A549 (cell line): ENCODE measurements around the gene KCNG1. TPM values are rescaled to one million over a fixed set of nuclear protein-coding genes. Genes with fewer than 3 reads are reported as not detected.

Experiments used
- ATAC-seq, 2 experiments: fragments of 200-7000 bp in 1 of 2; fragments of >200 bp in 1 of 2; cut with Nextera tagmentation in 1 of 2; cut with Tn5 transposase in 1 of 2; 3 replicates each; pipeline versions ENCODE4 v1.8.0 to v1.9.1; 2018 to 2020; ENCODE audit warnings: mild to moderate bottlenecking in 1 of 2, moderate library complexity in 1 of 2
- CTCF ChIA-PET: fragments of 300-600 bp; sonication (Branson Sonifier 250); formaldehyde crosslinking; extraction: SDS; loops from one replicate; lab custom pipeline; 2021; ENCODE audit warnings: antibody characterized with exemption, inconsistent platforms; lab: Yijun Ruan, JAX
- POLR2A ChIA-PET: fragments of 350-600 bp; formaldehyde crosslinking; extraction: SDS; loops from one replicate; lab custom pipeline; 2021; ENCODE audit warnings: antibody characterized with exemption, inconsistent platforms; lab: Yijun Ruan, JAX
- DNase-seq, 2 experiments: peaks; one replicate each; pipeline versions ENCODE4 v3.0.0 to v3.0.0-alpha.2; 2011 to 2016; ENCODE audit warnings: low read depth in 1 of 2, low spot score in 1 of 2
- FAIRE-seq: peaks from 2 replicates; lab custom pipeline; 2011; peaks lifted over from hg19 to GRCh38; lab: Jason Lieb, UNC
- H3K27ac ChIP-seq, 2 experiments: fragments of >200 bp; sonication (Bioruptor Twin); formaldehyde crosslinking; 3 replicates each; pipeline ENCODE4 v1.5.1; 2016 to 2017
- H3K4me1 ChIP-seq: fragments of >200 bp; sonication (Bioruptor Twin); formaldehyde crosslinking; 3 replicates; pipeline ENCODE4 v1.6.1; 2016
- H3K4me2 ChIP-seq: fragments of >200 bp; sonication (Bioruptor Twin); formaldehyde crosslinking; 3 replicates; pipeline ENCODE4 v1.6.1; 2016
- H3K4me3 ChIP-seq: fragments of >200 bp; sonication (Bioruptor Twin); formaldehyde crosslinking; 3 replicates; pipeline ENCODE4 v1.5.1; 2016
- H3K9me3 ChIP-seq: fragments of >200 bp; sonication (Bioruptor Twin); formaldehyde crosslinking; 3 replicates; pipeline ENCODE4 v1.6.1; 2016
- BHLHE40 ChIP-seq: IDR thresholded peaks from 2 replicates; pipeline ENCODE4 v1.6.1; 2012; ENCODE audit warnings: low read depth, low read length, inconsistent platforms
- CBX2 ChIP-seq: fragments of 200-600 bp; sonication (generic); IDR thresholded peaks from 2 replicates; pipeline ENCODE4 v1.6.1; 2016; ENCODE audit warnings: low read depth, mild to moderate bottlenecking, borderline replicate concordance
- CBX8 ChIP-seq: fragments of 200-600 bp; sonication (generic); IDR thresholded peaks from 2 replicates; pipeline ENCODE4 v1.6.1; 2016
- CEBPB ChIP-seq, 2 experiments: fragments of >200 bp in 1 of 2; sonication (Bioruptor Twin) in 1 of 2; formaldehyde crosslinking in 1 of 2; IDR thresholded peaks; 2 replicates each; pipeline ENCODE4 v1.6.1; 2012 to 2016
- CHD2 ChIP-seq: fragments of 150-350 bp; IDR thresholded peaks from 2 replicates; pipeline ENCODE4 v1.6.1; 2014; ENCODE audit warnings: low read length; ENCODE audit not compliant: partially characterized antibody
- EHF ChIP-seq: fragments of 250-450 bp; sonication (Bioruptor Pico); IDR thresholded peaks from 2 replicates; pipeline ENCODE4 v1.5.0; 2020; ENCODE audit warnings: mild to moderate bottlenecking
- EHMT2 ChIP-seq: fragments of 200-600 bp; sonication (generic); IDR thresholded peaks from 2 replicates; pipeline ENCODE4 v1.6.1; 2016; ENCODE audit warnings: antibody characterized with exemption, low read depth, mild to moderate bottlenecking, moderate library complexity
- EP300 ChIP-seq, 2 experiments: fragments of >200 bp; sonication (Bioruptor Twin); formaldehyde crosslinking; IDR thresholded peaks; 2 replicates in 1 of 2; 3 replicates in 1 of 2; pipeline ENCODE4 v1.6.1; 2016 to 2017
- FOSB ChIP-seq: fragments of 250-450 bp; sonication (Bioruptor Pico); IDR thresholded peaks from 2 replicates; pipeline ENCODE4 v1.5.0; 2020; ENCODE audit warnings: mild to moderate bottlenecking, moderate library complexity
- FOXS1 ChIP-seq: fragments of 250-450 bp; sonication (Bioruptor Pico); IDR thresholded peaks from 2 replicates; pipeline ENCODE4 v1.5.0; 2020; ENCODE audit warnings: mild to moderate bottlenecking, moderate library complexity
- GATA3 ChIP-seq: IDR thresholded peaks from 2 replicates; pipeline ENCODE4 v1.6.1; 2012; ENCODE audit warnings: borderline replicate concordance
- HDAC2 ChIP-seq: fragments of 200-600 bp; sonication (generic); IDR thresholded peaks from 2 replicates; pipeline ENCODE4 v1.6.1; 2016
- HOXA7 ChIP-seq: fragments of 250-450 bp; sonication (Bioruptor Pico); IDR thresholded peaks from 2 replicates; pipeline ENCODE4 v1.5.0; 2020; ENCODE audit warnings: mild to moderate bottlenecking, moderate library complexity
- HOXB13 ChIP-seq: fragments of 250-450 bp; sonication (Bioruptor Pico); IDR thresholded peaks from 2 replicates; pipeline ENCODE4 v1.5.0; 2020; ENCODE audit warnings: low read depth, mild to moderate bottlenecking, moderate library complexity
- JUN ChIP-seq, 2 experiments: fragments of >200 bp; sonication (Bioruptor Twin); formaldehyde crosslinking; IDR thresholded peaks; 2 replicates in 1 of 2; 3 replicates in 1 of 2; pipeline ENCODE4 v1.6.1; 2016 to 2017
- JUNB ChIP-seq: fragments of >200 bp; sonication (Bioruptor Twin); formaldehyde crosslinking; IDR thresholded peaks from 2 replicates; pipeline ENCODE4 v1.6.1; 2016
- KDM1A ChIP-seq: fragments of 200-600 bp; sonication (generic); IDR thresholded peaks from 2 replicates; pipeline ENCODE4 v1.6.1; 2016; ENCODE audit warnings: low read depth, mild to moderate bottlenecking
- KDM5A ChIP-seq: fragments of 200-600 bp; sonication (generic); IDR thresholded peaks from 2 replicates; pipeline ENCODE4 v1.6.1; 2016; ENCODE audit warnings: antibody characterized with exemption, mild to moderate bottlenecking
- MYC ChIP-seq: IDR thresholded peaks from 2 replicates; pipeline ENCODE4 v1.6.1; 2012; ENCODE audit warnings: mild to moderate bottlenecking, inconsistent platforms, low read length, improper control_type of control experiment, borderline replicate concordance
- NFE2L2 ChIP-seq: fragments of 150-350 bp; conservative IDR thresholded peaks from 2 replicates; pipeline ENCODE4 v1.6.1; 2014; ENCODE audit warnings: low read length
- NR3C1 ChIP-seq: fragments of >200 bp; sonication (Bioruptor Twin); formaldehyde crosslinking; IDR thresholded peaks from 3 replicates; pipeline ENCODE4 v1.6.1; 2017
- PHF8 ChIP-seq: fragments of 200-600 bp; sonication (generic); IDR thresholded peaks from 2 replicates; pipeline ENCODE4 v1.6.1; 2016; ENCODE audit warnings: low read depth, mild to moderate bottlenecking, antibody characterized with exemption, moderate library complexity, borderline replicate concordance
- POLR2A ChIP-seq: IDR thresholded peaks from 2 replicates; pipeline ENCODE4 v1.6.1; 2012; ENCODE audit warnings: mild to moderate bottlenecking, low read length
- RCOR1 ChIP-seq: fragments of 150-350 bp; IDR thresholded peaks from 2 replicates; pipeline ENCODE4 v1.6.1; 2014; ENCODE audit warnings: antibody characterized with exemption, low read length, low read depth
- RFX5 ChIP-seq: fragments of 450-650 bp; IDR thresholded peaks from 2 replicates; pipeline ENCODE4 v1.7.1; 2014; ENCODE audit warnings: antibody characterized with exemption, mild to moderate bottlenecking, moderate library complexity
- RNF2 ChIP-seq: fragments of 200-600 bp; sonication (generic); IDR thresholded peaks from 2 replicates; pipeline ENCODE4 v1.6.1; 2016; ENCODE audit warnings: low read depth, mild to moderate bottlenecking, antibody characterized with exemption, moderate library complexity, borderline replicate concordance
- SREBF2 ChIP-seq: fragments of 450-650 bp; IDR thresholded peaks from 2 replicates; pipeline ENCODE4 v1.6.1; 2014; ENCODE audit warnings: mild to moderate bottlenecking, moderate library complexity
- TP53 ChIP-seq: fragments of 250-450 bp; sonication (Bioruptor Pico); IDR thresholded peaks from 2 replicates; pipeline ENCODE4 v1.5.0; 2021; ENCODE audit warnings: mild to moderate bottlenecking, moderate library complexity
- ZSCAN20 ChIP-seq: fragments of 250-450 bp; sonication (Bioruptor Pico); IDR thresholded peaks from 2 replicates; pipeline ENCODE4 v1.8.0; 2022; ENCODE audit warnings: mild to moderate bottlenecking, moderate library complexity
- WGBS: methylation state at CpG from one replicate; pipeline ENCODE4 v1.1.6; 2017; ENCODE audit errors: missing lambda C conversion rate; 5-methylcytosine and 5-hydroxymethylcytosine counted together
- polyA plus RNA-seq, 4 experiments: library from polyadenylated mRNA; depleted of rRNA in 3 of 4; stranded (reverse); fragments of >200 nt; fragmentation: RNase III in 1 of 4; extraction: RNeasy Plus Mini Kit Qiagen cat#74134 plus additional on column Dnase treatment in 1 of 4; gene quantifications; 2 replicates in 3 of 4; 3 replicates in 1 of 4; pipeline ENCODE4 v1.2.3, GENCODE V29; 2011 to 2017
- TF ChIP-seq, protein P1 (sequence below): IDR thresholded peaks from 2 replicates; pipeline ENCODE4 v1.6.1; 2012
- TF ChIP-seq, protein P2 (sequence below): IDR thresholded peaks from 2 replicates; pipeline ENCODE4 v1.6.1; 2012; ENCODE audit warnings: low read depth, borderline replicate concordance
- TF ChIP-seq, protein P3 (sequence below): fragments of 450-650 bp; IDR thresholded peaks from 2 replicates; pipeline ENCODE4 v1.6.1; 2014; ENCODE audit warnings: antibody characterized with exemption
- TF ChIP-seq, protein P4 (sequence below): fragments of 150-350 bp; IDR thresholded peaks from 2 replicates; pipeline ENCODE4 v1.6.1; 2014; ENCODE audit warnings: low read depth, mild to moderate bottlenecking, low read length

The KCNG1 gene
- polyA plus RNA-seq, 2 of the 4 experiments (the other 2 are of a cell fraction) = 8.5 to 12.3 TPM

DNA sequence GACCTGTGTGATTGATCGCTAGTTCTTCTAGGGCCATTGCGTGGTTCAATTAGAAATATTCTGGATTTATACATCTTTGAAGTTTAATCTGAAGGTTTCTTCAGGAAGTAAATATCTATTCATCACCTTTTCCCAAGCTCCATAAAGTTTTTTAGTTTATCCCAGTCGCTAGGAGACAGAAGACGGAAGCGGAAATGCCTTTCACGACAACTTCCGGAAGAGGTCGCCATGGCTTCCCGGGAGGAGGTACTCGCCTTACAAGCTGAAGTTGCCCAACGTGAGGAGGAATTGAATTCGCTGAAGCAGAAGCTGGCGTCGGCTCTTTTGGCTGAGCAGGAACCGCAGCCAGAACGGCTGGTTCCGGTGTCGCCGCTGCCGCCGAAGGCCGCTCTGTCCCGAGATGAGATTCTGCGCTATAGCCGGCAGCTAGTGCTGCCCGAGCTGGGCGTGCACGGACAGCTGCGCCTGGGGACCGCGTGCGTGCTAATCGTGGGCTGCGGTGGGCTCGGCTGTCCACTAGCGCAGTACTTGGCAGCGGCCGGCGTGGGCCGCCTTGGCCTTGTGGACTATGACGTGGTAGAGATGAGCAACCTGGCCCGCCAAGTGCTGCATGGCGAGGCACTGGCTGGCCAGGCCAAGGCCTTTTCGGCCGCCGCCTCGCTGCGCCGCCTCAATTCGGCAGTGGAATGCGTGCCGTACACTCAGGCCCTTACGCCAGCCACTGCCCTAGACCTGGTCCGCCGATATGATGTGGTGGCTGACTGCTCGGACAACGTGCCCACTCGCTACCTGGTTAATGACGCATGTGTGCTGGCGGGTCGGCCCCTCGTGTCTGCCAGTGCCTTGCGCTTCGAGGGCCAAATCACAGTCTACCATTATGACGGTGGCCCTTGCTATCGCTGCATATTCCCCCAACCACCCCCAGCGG is 64.0 kb downstream of the KCNG1 start, which contains the start of gene MOCS3:
Gene MOCS3 (plus strand): TSS at position 204 of the 928 bp plus-strand sequence. CDS start 25 bp downstream, at position 229.
- TF ChIP-seq BHLHE40 (peak; percentile 74; the same call in 1 of the 2 replicates), RCOR1 (no peak), HOXB13 (no peak), JUN (IDR thresholded peaks at IDR 0.05) (peak; percentile 41 to 65; a peak in 2 of 5 replicates), NFE2L2 (0 out of 2 replicates have a peak, but pooled peaks have one; percentile 4), PHF8 (peak; percentile 78; the same call in 1 of the 2 replicates), FOXS1 (CRISPR knock-in tag) (no peak), FOSB (CRISPR knock-in tag) (no peak), MYC (peak; percentile 87), HOXA7 (no peak), KDM5A (peak; percentile 84), GATA3 (0 out of 2 replicates have a peak, but pooled peaks have one; percentile 50), CBX8 (no peak), EHMT2 (no peak), RFX5 (no peak)
- TF ChIP-seq, protein P1, sequence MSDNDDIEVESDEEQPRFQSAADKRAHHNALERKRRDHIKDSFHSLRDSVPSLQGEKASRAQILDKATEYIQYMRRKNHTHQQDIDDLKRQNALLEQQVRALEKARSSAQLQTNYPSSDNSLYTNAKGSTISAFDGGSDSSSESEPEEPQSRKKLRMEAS = peak; percentile 85
- TF ChIP-seq, protein P2, sequence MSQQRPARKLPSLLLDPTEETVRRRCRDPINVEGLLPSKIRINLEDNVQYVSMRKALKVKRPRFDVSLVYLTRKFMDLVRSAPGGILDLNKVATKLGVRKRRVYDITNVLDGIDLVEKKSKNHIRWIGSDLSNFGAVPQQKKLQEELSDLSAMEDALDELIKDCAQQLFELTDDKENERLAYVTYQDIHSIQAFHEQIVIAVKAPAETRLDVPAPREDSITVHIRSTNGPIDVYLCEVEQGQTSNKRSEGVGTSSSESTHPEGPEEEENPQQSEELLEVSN = peak; percentile 39; the same call in 1 of the 2 replicates
- TF ChIP-seq, protein P3, sequence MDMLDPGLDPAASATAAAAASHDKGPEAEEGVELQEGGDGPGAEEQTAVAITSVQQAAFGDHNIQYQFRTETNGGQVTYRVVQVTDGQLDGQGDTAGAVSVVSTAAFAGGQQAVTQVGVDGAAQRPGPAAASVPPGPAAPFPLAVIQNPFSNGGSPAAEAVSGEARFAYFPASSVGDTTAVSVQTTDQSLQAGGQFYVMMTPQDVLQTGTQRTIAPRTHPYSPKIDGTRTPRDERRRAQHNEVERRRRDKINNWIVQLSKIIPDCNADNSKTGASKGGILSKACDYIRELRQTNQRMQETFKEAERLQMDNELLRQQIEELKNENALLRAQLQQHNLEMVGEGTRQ = no peak
- Histone ChIP-seq H3K4me3 (peak within 1 kb of the TSS; percentile 85), H3K9me3 (peaks cover 14% of the 10 kb centered on the region), H3K27ac (peak within 1 kb of the TSS; percentile 89 to 98), H3K4me2 (peak within 1 kb of the TSS; percentile 77), H3K4me1 (peaks cover 17% of the 10 kb centered on the region)
- ChIA-PET POLR2A (interaction anchor here (0.7 to 2.1 kb wide), 14 partner anchors 9 to 342 kb away, joined by 3 to 34 read pairs (median 5); partner anchors contain the start of genes ADNP and BCAS4), CTCF (interaction anchor here (0.5 to 2.7 kb wide), 9 partner anchors 9 to 348 kb away, joined by 3 to 10 read pairs (median 3); partner anchors contain the start of genes ADNP and BCAS4)
- DNase-seq (peak; percentile 81 to 95), ATAC-seq (peak; percentile 84 to 86), FAIRE-seq (no peak)
- 20% methylated on average over 36 of the region's 67 CpGs for WGBS

DNA sequence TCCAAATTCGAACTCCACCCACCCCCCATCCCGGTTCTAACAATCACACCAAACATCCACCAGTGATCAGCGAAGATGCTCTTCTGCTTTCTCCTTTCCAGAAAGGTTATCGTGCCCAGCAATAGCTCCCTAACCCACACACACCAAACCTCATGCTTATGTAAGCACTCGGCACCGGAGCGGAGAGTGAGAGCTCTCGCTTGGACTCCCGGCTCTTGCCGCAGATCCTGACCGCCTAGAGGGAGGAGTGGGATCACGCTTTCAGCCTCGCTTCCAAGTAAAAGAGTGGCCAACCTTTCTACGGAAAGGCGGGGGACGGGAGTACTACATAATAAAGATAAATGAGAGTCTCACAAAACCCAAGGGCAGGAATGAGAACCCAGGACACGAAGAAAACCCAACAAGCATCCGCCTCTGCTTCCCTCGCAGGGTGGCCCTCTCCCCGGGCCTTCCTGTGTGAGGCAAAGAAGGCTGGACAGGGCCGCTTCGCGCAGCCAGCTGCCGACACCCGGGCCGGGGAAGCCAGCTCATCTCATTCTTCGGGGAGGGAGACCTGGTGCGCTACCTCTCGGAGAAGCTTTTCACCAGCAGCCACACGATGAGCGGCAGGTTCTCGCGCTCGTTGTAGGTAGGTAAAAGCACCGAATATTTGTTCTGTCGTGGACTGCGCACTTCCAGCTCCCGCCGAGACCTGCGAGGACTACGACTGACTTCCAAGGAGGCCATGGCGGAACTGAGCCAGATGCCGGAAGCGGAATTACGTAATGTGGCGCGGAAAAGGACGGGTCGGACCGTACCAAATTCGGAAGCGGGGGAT is 64.9 kb downstream of the KCNG1 start, which contains the start of gene DPM1:
Gene DPM1 (minus strand): TSS at position 735 of the 817 bp plus-strand sequence. CDS start 9 bp downstream, at position 726.
- H3K4me2 ChIP-seq = peak within 1 kb of the TSS; percentile 77
- ATAC-seq (peak; percentile 86 to 92), FAIRE-seq (no peak), DNase-seq (peak; percentile 62 to 93)
- ChIA-PET CTCF (interaction anchor here (0.9 to 2.7 kb wide), 6 partner anchors 25 to 163 kb away, joined by 3 to 10 read pairs (median 6); partner anchors contain the start of genes ADNP and BCAS4), POLR2A (interaction anchor here (0.6 to 2.1 kb wide), 14 partner anchors 10 to 342 kb away, joined by 3 to 34 read pairs (median 5); partner anchors contain the start of genes ADNP and BCAS4)
- H3K4me1 ChIP-seq = peaks cover 17% of the 10 kb centered on the region
- H3K9me3 ChIP-seq = peaks cover 14% of the 10 kb centered on the region
- WGBS = 1% methylated on average over 52 of the region's 52 CpGs
- H3K27ac ChIP-seq = peak within 1 kb of the TSS; percentile 89 to 98
- peak within 1 kb of the TSS; percentile 85 for H3K4me3 ChIP-seq
- TF ChIP-seq CEBPB (IDR thresholded peaks at IDR 0.05) (peak in 1 of 2 experiments; percentile 46; a peak in 1 of 4 replicates), TP53 (CRISPR knock-in tag) (no peak), HOXA7 (no peak), NR3C1 (no peak), ZSCAN20 (CRISPR knock-in tag) (no peak), EP300 (IDR thresholded peaks at IDR 0.05) (no peak), KDM1A (no peak), CBX2 (no peak), GATA3 (no peak; the same call in 1 of the 2 replicates), NFE2L2 (0 out of 2 replicates have a peak, but pooled peaks have one; percentile 2), RNF2 (no peak), JUNB (no peak), POLR2A (peak; percentile 91), EHF (CRISPR knock-in tag) (no peak), SREBF2 (no peak), HDAC2 (no peak), KDM5A (peak; percentile 80), PHF8 (peak; percentile 87), CHD2 (no peak)
- TF ChIP-seq, protein P4, sequence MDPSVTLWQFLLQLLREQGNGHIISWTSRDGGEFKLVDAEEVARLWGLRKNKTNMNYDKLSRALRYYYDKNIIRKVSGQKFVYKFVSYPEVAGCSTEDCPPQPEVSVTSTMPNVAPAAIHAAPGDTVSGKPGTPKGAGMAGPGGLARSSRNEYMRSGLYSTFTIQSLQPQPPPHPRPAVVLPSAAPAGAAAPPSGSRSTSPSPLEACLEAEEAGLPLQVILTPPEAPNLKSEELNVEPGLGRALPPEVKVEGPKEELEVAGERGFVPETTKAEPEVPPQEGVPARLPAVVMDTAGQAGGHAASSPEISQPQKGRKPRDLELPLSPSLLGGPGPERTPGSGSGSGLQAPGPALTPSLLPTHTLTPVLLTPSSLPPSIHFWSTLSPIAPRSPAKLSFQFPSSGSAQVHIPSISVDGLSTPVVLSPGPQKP = no peak
- TF ChIP-seq, protein P1 = no peak; the same call in 1 of the 2 replicates
